ENCODE measurements around the gene RIMS1.
"Not testable (repeated sequence)": the region's sequence is repeated elsewhere in the genome, so short reads cannot be mapped to it uniquely, and the experiment has no call there.

RIMS1 gene

GRCh38 chr6:71994705-71995271, 108.4 kb downstream of the RIMS1 start:
- no peak for DNase-seq

DNA sequence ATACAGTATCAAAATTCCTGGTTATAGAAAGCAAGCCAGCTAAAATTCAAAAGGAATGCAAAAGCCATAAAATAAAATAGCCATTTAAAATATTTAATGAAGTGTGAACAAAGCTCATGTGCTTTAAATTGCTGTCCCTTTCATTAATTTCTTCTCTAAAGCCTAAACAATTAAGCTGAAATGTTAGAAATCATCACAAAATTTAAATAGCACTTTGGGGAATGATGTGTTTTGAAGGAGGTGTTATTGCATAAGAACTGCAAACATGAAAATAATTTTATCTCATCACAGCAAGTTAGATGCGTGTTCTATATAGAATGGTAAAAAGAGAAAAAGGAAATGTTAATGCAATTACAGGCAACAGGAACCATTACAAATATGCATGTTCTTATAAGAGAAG, 111.0 kb downstream of the RIMS1 start:
- DNase-seq = no peak

DNA sequence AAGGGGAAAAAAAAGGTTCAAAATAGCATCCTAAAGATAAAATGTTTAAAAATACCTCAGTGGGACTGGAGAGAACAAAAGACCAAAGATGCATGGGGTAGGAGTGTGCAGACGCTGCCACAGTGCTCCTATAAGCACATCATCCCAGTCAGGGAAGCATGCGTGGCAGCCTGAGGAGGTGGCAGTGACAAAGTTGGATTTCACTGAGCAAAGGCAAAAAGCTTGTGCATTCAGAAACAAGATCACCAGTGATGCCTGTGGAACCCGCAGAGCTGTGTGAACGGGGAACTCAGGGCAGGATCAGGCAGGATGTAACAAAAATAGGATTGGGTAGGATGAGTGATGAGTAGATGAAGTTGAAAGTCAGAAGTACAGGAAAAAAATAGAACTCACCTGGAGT, 116.1 kb downstream of the RIMS1 start:
- DNase-seq = no peak

DNA sequence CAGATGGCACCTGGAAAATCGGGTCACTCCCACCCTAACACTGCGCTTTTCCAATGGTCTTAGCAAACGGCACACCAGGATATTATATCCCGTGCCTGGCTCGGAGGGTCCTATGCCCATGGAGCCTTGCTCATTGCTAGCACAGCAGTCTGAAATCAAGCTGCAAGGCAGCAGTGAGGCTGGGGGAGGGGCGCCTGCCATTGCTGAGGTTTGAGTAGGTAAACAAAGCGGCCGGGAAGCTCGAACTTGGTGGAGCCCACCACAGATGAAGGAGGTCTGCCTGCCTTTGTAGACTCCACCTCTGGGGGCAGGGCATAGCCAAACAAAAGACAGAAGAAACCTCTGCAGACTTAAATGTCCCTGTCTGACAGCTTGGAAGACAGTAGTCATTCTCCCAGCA, 120.2 kb downstream of the RIMS1 start:
- DNase-seq = not testable (repeated sequence)

- DNase-seq = no peak
Observed at GRCh38 chr6:72022830-72023229, 136.5 kb downstream of the RIMS1 start.

DNA sequence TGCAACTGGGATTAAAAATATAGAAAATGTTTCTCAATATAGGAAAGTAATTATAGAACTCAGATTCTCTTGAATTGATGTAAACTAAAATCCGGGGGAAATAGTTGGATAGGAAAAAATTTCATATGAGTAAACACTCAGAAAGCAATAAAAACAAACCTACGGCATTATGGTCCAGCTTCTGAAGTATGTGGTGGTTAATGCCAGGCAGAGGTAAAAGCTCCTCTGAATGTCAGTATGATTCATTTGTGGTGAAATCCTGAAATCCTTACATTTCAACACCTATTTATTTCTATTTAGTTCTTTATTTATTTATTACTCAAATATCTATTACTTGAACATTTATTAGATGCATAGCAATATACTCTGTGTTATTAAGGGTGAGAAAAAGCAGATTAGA, 145.1 kb downstream of the RIMS1 start:
- no peak for DNase-seq

GRCh38 chr6:72032086-72032485, 145.7 kb downstream of the RIMS1 start:
- DNase-seq = no peak

DNA sequence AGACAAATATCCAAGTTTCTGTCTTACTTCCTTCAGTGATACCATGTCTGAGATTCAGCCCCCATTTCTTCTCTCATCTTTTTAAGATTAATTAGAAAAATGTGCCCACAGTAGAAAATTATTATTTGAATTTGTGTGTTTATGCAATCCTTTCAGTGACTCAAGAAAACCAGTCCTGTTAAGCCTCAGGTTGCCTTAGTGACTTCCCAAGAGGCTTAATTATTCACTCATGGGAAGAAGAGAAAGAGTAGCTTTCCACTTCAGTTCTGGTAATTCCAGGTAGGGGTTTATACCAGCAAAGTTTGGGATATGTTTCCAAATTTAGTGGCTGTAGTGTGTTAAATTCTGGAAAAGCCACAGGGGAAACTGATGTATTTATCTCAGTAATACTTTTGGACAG, 149.1 kb downstream of the RIMS1 start:
- no peak for DNase-seq

DNA sequence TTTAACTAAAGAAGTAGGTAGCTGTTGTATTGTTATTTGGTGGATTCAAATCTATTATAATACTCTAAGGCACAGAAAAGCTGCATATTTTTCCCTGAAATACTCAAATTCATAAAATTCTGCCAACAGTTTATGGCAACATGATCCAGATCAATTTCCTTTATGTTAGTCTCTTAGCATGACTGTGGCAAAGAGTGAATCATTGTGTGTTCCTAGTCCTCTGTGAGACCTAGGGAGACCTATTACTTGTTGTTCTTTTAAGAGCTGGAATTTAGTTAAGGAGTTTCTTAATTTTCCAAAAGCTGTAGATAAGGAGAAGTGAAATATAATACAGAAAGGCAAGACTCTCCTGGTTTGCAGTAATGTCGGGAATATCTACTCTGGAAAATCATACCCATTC, 149.6 kb downstream of the RIMS1 start:
- no peak for DNase-seq

- no peak for DNase-seq
Observed at GRCh38 chr6:72037006-72037405, 150.7 kb downstream of the RIMS1 start.

- no peak for DNase-seq
Observed at GRCh38 chr6:72040111-72040510, 153.8 kb downstream of the RIMS1 start.

DNA sequence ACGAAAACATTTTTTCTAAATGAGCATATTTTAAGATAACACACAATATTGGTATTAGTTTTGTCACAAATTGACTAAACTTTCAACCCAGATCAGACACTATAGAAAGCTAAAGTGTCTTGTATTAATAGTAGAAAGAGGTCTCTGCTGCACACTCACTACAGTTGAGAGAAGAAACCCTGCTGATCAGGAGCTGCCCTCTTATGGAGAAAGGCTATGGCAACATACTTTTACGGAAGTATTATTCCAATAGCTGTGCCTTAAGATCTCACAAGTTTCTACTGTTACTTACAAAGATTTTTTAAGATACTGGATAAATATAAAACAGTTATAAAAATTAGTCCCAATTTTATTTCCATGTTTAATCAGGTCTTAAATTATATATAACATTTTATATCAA, 155.7 kb downstream of the RIMS1 start:
- DNase-seq = no peak

GRCh38 chr6:72048080-72048479, 161.7 kb downstream of the RIMS1 start:
- DNase-seq = no peak

GRCh38 chr6:72049376-72049775, 163.0 kb downstream of the RIMS1 start:
- DNase-seq = no peak

DNA sequence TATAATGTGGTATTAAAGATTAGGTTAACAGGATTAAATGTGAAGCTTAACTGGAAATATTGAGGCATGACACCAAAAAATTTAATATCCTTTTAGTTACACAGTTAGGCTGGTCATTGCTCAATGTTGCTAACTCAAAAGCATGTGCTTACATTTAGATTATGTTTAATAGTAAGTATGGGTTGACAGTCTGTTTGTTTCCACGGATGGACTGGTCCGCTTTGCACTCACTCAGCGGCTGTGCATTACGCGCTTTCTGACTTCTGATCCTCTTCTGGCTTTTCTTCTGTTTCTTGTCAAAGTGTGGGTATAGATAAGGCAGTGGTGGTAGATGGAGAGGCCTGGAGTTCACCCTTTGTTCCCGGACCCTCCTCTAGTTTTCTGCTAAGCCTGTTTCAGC, 174.9 kb downstream of the RIMS1 start:
- no peak for DNase-seq

GRCh38 chr6:72064399-72064975, 178.1 kb downstream of the RIMS1 start:
- DNase-seq = no peak

DNA sequence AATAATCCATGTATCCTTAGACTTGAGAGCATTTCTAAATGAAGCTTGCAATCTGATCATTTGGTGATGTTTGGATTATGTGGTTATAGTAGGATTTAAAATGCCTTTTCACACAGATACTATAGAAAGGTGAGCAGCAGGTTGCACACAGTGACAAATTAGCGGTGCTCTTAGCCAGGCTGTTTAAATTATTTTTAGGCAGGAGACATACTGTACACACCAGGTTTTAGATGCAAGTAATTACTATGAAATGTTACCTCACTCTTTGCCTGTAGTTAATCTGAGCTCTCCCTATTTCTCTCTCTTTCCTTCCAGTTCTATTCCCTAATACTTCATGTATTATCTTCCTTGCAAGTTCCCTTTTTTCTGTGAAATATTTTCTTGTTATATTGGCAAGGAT, 191.7 kb downstream of the RIMS1 start:
- DNase-seq = no peak

- no peak for DNase-seq
Observed at GRCh38 chr6:72080260-72080941, 194.1 kb downstream of the RIMS1 start.

- no peak for DNase-seq
Observed at GRCh38 chr6:72081871-72082270, 195.5 kb downstream of the RIMS1 start.

GRCh38 chr6:72083976-72084375, 197.6 kb downstream of the RIMS1 start:
- no peak for DNase-seq

GRCh38 chr6:72084992-72085569, 198.7 kb downstream of the RIMS1 start:
- DNase-seq = no peak

GRCh38 chr6:72094506-72094905, 208.2 kb downstream of the RIMS1 start:
- no peak for DNase-seq

DNA sequence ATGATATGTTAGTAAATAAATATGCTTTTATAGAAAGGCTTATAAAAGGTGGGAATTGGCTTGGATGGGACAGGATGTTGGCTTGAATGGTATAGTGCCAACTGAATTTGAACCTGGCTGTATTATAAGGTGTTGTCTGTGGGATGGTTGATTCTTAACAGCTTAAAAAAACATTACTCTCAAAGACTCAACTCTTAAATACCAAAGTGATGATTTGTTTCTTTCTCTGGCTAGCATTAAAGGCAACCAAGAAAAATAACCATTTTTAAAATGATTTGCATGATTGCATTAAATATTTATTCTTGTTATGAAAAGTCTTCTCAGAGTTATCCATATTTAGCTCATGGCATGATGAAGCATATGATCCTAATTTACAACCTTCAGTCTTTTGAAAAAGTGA, 216.2 kb downstream of the RIMS1 start:
- no peak for DNase-seq

GRCh38 chr6:72111611-72112010, 225.3 kb downstream of the RIMS1 start:
- no peak for DNase-seq
